ENCODE data around the gene RMI1. TPM values are rescaled to one million over a fixed set of nuclear protein-coding genes. Genes with fewer than 3 reads are reported as not detected.
A peak's percentile ranks its signal among the peaks of the same experiment; 100 is the strongest.

Gene RMI1
- total RNA-seq, result 1 to 10 TPM; 1.8 to 5.2 (median 2.6) TPM

GRCh38 chr9:83980395-83981125 is at the start of gene RMI1:
RMI1 (plus strand) TSS chr9:83980805; CDS start chr9:84000987, 20,182 bp downstream.
- Histone ChIP-seq H3K27me3 (no peaks in the 10 kb centered on the region), H3K36me3 (peaks cover 0 to 15% (median 6%) of the 10 kb centered on the region in 3 donors), H3K9me3 (no peaks in the 10 kb centered on the region), H3K4me1 (peaks cover 6 to 34% (median 21%) of the 10 kb centered on the region in 4 donors), H3K4me3 (peak within 1 kb of the TSS; percentile 90 to 93 (median 90)), H3K27ac (peak within 1 kb of the TSS; percentile 99)
- WGBS, 2 donors, result 0 to 1% methylated on average over 55 to 64 of the region's 69 CpGs
- DNase-seq (ENCODE audit: low spot score in 2 of 2), result peak; percentile 100
- TF ChIP-seq EP300 (IDR thresholded peaks at IDR 0.05) (peak; percentile 61 to 99), CTCF (IDR thresholded peaks at IDR 0.05) (peak in 3 of 5 experiments; percentile 13 to 39 (median 17)), POLR2A (IDR thresholded peaks at IDR 0.05) (peak; percentile 98)

- no peak for DNase-seq (ENCODE audit: low spot score in 2 of 2)
- no peak overlapping the region for H3K4me3 ChIP-seq
Measured at GRCh38 chr9:83930881-83931280, 49.7 kb upstream of the RMI1 start.

GRCh38 chr9:83932011-83932410 is 48.6 kb upstream of the RMI1 start:
- Histone ChIP-seq H3K27ac (no peak overlapping the region), H3K36me3 (no peaks in the 10 kb centered on the region), H3K4me1 (peaks cover 0 to 7% (median 0%) of the 10 kb centered on the region in 4 donors), H3K9me3 (no peaks in the 10 kb centered on the region), H3K4me3 (no peak overlapping the region), H3K27me3 (no peaks in the 10 kb centered on the region)
- TF ChIP-seq POLR2A (IDR thresholded peaks at IDR 0.05) (no peak), CTCF (IDR thresholded peaks at IDR 0.05) (no peak), EP300 (IDR thresholded peaks at IDR 0.05) (no peak)
- WGBS, 2 donors, result 80 to 90% methylated on average over 2 of the region's 2 CpGs
- no peak for DNase-seq (ENCODE audit: low spot score in 2 of 2)

More at GRCh38 chr9:83930881-83931280, 49.7 kb upstream of the RMI1 start:
- no peak for TF ChIP-seq POLR2A (IDR thresholded peaks at IDR 0.05)
- no peak for TF ChIP-seq EP300 (IDR thresholded peaks at IDR 0.05)
- no peak for TF ChIP-seq CTCF (IDR thresholded peaks at IDR 0.05)
- Histone ChIP-seq H3K36me3 (no peaks in the 10 kb centered on the region), H3K27ac (no peak overlapping the region), H3K9me3 (no peaks in the 10 kb centered on the region), H3K4me1 (peaks cover 0 to 7% (median 0%) of the 10 kb centered on the region in 4 donors), H3K27me3 (no peaks in the 10 kb centered on the region)
- WGBS, 2 donors, result 80 to 88% methylated on average over 5 of the region's 5 CpGs

GRCh38 chr9:83932851-83933250 is 47.8 kb upstream of the RMI1 start:
- DNase-seq (ENCODE audit: low spot score in 2 of 2), result no peak
- no peaks in the 10 kb centered on the region for H3K36me3 ChIP-seq
- TF ChIP-seq CTCF (IDR thresholded peaks at IDR 0.05), result no peak
- no peak for TF ChIP-seq EP300 (IDR thresholded peaks at IDR 0.05)
- TF ChIP-seq POLR2A (IDR thresholded peaks at IDR 0.05), result no peak
- H3K27ac ChIP-seq, result no peak overlapping the region
- no peaks in the 10 kb centered on the region for H3K9me3 ChIP-seq
- H3K4me3 ChIP-seq, result no peak overlapping the region
- peaks cover 0 to 7% (median 0%) of the 10 kb centered on the region in 4 donors for H3K4me1 ChIP-seq
- WGBS, 2 donors, result 88 to 92% methylated on average over 5 of the region's 5 CpGs
- no peaks in the 10 kb centered on the region for H3K27me3 ChIP-seq

GRCh38 chr9:83933790-83934189 is 46.8 kb upstream of the RMI1 start:
- no peak for DNase-seq (ENCODE audit: low spot score in 2 of 2)
- TF ChIP-seq EP300 (IDR thresholded peaks at IDR 0.05) (peak in 1 of 2 donors; percentile 16), POLR2A (IDR thresholded peaks at IDR 0.05) (no peak)
- Histone ChIP-seq H3K4me1 (peaks cover 0 to 7% (median 0%) of the 10 kb centered on the region in 4 donors), H3K9me3 (no peaks in the 10 kb centered on the region), H3K27ac (no peak overlapping the region), H3K36me3 (peaks cover 0 to 6% (median 0%) of the 10 kb centered on the region in 3 donors), H3K27me3 (no peaks in the 10 kb centered on the region), H3K4me3 (no peak overlapping the region)
- WGBS, 2 donors, result 80 to 81% methylated on average over 3 of the region's 3 CpGs

All from tibial nerve (tissue), 4 donors.